HG03280 (cell line): ENCODE measurements around the gene RPS6KL1.
"Not testable (repeated sequence)": the region's sequence is repeated elsewhere in the genome, so short reads cannot be mapped to it uniquely, and the experiment has no call there.

Experiments used
- ATAC-seq: cut with Tn5 transposase; IDR thresholded peaks from one replicate; pipeline ENCODE4 v1.9.1; 2021; ENCODE audit warnings: mild to moderate bottlenecking, moderate library complexity; ENCODE audit not compliant: unreplicated experiment

The RPS6KL1 gene

DNA sequence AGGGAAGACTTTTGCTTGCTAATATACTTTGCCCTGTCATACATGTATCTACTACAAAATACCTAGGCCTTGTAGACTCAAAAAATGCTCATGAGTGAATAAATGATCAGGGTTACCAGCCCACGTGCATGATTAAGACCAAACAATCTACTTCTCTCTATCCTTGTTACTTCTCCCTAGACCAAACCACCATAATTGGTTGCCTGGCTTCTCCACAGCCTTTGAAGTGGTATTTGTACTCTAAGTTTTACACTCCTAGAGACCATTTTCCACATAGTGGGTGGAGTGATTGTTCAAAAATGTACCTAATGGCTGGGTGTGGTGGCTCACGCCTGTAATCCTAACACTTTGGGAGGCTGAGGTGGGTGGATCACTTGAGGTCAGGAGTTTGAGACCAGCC is 14.1 kb upstream of the RPS6KL1 start:
- ATAC-seq = no peak

DNA sequence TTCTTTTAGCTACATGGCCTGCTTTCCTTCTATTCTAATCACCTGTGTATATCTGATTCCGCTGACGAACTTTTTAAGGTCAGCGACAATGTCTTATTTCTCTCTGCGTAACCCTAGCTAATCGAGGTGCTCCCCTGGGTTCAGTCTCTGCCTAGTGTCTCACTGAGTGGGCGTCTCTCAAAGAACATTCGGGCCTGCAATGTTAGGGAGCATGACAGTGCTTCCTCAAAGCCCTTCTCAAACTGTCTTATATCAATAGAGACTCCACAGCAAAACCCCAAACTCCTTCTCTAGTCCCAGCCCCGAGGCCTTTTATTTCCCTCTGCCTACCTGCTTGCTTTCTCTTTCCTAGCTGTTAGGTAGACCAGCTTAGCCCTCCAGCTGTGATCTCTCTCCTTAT is 13.7 kb upstream of the RPS6KL1 start:
- ATAC-seq = no peak

DNA sequence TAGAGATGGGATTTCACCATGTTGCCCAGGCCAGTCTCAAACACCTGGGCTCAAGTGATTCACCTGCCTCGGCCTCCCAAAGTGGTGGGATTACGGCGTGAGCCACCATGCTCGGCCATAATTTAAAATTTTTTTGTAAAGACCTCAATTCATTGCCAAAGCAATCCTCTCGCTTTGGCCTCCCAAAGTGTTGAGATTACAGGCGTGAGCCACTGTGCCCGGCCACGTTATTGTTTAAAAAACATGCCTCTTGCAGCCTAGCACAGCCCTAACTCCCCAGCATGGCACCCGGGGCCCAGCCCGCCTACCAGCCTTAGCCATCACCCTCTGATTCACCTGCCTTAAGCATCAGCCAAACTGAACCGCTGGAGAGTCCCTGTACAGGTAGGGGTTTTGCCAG is 13.1 kb upstream of the RPS6KL1 start:
- no peak for ATAC-seq

DNA sequence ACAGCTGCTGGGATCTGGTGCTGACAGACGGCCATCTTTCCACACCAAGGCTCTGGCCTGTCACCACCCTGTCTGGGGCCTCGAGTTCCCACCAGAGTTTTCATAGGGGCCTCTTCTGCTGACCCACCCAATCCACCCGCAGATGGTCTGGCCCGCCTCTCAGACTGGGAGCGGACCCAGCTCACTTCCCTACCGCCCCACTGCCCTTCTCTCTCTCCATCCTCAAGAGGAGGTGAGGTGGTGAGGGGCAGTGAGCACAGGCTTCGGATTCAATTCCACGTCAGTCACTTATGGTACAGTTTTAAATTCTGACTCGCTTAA is 12.3 kb upstream of the RPS6KL1 start:
- ATAC-seq = no peak

DNA sequence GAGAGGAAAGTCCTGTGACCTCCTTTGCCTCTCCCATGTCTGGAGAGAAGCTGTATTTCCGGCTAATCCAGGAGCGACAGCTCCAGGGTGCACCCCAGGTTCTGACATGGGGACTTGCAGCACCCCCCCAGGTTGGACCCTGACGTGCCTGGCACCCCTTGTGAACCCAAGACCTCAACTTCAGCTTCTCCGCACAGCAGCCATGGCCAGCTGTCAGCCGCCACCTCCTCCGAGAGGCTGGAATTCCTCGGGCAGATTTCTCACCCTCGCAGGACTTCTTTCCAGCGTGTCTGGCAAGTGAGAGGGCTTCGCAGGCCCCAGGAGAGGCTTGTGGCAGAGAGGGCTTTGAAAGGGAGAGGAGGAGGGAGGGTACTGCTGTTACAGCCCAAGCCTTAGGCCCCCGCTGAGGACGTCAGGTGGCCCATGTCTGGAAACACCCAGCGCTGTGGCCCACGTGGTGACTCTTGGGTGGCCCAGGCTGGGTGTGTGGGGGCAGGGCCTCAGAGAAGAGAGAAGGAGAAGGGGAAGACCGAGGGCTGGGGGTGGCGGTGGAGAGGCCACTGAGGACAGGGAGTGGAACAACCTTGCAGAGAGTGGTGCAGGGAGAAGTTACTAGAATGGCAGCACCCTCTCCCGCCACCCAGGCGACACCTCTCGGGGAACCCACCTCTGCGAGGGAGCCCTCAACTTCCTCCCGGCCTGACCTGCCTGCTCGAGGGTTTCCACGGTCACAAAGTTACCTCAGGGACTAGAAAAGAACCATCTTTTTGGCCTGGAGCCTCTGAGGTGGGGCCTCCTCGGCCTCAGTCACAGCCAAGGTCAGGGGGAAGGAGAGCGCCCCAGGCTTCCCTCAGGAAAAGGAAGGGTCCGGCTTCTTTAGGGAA is 11.7 kb upstream of the RPS6KL1 start:
- ATAC-seq = no peak

DNA sequence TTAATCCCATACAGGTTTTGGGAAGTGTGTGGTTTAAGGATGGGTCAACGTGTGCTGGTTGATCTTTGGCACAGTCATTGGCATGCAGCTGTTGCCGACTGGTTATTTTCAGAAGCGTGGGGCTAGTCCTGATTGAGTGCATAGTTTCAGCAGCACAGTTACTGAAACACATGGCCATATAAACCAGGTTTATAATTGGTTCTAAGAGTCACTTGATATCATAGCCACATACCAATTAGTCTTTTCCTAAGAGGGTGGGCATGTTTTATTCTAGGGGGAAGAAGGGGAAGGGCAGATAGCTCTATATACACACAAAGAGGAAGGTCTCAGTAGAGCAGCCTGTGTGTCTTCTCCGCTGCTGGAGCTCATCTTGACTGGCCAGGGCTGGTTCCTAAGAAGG is 11.0 kb upstream of the RPS6KL1 start:
- ATAC-seq = no peak

DNA sequence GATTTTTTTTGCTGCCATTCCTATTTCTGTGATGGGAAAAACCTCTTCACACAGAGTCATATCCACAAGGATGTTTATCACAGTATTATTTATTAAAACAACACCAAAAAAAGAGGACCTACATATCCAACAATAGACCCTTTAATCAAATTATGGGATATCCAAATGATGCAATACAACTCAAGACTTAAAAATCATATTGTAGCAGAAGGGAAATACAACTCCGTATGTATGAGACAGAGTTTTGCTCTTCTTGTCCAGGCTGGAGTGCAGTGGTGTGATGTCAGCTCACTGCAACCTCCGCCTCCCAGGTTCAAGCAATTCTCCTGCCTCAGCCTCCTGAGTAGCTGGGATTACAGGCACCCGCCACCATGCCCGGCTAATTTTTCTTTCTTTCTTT is 9.9 kb upstream of the RPS6KL1 start:
- ATAC-seq = not testable (repeated sequence)

DNA sequence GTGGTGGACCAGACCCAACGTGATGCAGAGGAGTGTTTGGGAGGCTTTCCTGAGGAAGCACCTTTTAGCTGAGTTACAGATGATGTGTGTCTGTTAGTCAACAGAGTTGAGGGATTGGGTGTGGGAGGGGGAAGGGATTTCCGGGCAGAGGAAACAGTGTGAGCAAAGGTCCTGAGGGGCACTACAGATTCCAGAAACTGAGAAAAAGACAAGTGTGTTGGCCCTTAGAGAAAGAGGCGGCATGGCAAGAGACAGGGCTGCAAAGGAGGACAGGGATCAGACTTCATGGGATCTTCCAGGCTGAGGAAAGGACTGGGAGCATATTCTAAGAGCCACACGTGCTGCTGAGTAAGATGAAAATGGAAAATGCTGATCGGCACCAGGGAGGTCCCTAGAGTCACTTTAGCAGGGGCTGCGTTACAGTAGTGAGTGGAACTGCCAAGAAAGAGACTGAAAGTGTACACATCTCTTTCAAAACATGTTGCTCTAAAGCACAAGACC is 9.4 kb upstream of the RPS6KL1 start:
- ATAC-seq = no peak

DNA sequence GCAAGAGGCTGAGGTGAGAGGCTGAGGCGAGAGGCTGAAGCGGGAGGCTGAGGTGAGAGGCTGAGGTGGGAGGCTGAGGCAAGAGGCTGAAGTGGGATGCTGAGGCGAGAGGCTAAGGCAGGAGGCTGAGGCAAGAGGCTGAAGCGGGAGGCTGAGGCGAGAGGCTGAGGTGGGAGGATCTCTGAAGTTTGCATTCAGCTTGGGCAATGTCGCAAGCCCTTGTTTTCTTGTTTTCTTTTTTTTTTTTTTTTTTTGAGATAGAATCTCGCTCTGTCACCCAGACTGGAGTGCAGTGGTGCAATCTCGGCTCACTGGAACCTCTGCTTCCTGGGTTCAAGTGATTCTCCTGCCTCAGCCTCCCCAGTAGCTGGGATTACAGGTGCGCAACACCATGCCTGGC is 8.7 kb upstream of the RPS6KL1 start:
- ATAC-seq = not testable (repeated sequence)

DNA sequence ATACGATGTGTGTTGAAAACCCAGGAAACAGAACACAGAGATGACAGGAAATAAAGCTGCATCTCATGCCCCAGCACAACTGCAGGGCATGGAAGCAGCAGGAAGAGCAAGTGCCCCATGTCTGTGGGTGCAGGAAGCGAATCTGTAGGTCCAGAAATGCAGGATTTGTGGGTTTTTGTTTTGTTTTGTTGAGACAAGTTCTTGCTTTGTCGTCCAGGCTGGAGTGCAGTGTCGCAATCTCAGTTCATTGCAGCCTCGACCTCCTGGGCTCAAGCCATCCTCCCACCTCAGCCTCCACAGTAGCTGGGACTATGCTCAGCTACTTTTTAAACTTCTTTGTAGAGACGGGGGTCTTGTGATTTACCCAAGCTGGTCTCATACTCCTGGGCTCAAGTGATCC is 6.2 kb upstream of the RPS6KL1 start:
- no peak for ATAC-seq

DNA sequence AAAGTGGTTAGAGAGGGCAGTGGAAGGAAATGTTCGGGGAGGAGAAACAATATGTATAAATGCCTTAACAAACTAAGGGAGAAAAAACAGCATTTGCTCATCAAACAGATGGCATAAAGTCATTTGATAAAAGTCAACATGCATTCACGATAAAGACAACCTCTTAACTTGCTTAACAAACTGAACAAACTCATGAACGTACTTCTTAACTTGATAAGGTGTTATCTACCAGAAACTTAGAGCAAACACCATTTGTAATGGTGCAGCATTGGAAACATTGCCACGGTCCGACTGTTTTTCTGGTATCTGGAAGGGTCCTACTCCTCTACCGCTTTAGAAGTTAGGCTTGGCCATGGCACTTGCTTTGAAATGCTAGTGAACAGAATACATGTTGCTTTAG is 4.2 kb upstream of the RPS6KL1 start:
- ATAC-seq = no peak

DNA sequence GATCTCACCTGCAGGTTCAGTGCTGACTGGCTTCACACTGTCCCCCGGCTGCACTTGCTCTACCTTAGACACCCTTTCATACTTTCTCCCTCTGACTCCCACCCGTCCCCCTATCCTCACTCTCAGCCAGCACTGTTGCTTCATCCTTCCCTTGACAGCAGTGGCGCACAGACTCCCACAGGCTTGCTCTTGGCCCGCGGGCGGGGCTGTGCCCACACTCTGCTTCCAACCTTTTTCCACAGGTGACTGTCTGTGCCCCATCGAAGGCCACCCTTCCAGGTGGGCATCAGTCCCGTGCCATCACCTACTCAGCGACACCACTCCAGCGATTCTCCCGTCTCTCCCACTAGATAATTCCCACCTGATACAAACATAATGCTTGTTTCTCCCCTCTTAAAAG is 1.0 kb upstream of the RPS6KL1 start:
- ATAC-seq = no peak

DNA sequence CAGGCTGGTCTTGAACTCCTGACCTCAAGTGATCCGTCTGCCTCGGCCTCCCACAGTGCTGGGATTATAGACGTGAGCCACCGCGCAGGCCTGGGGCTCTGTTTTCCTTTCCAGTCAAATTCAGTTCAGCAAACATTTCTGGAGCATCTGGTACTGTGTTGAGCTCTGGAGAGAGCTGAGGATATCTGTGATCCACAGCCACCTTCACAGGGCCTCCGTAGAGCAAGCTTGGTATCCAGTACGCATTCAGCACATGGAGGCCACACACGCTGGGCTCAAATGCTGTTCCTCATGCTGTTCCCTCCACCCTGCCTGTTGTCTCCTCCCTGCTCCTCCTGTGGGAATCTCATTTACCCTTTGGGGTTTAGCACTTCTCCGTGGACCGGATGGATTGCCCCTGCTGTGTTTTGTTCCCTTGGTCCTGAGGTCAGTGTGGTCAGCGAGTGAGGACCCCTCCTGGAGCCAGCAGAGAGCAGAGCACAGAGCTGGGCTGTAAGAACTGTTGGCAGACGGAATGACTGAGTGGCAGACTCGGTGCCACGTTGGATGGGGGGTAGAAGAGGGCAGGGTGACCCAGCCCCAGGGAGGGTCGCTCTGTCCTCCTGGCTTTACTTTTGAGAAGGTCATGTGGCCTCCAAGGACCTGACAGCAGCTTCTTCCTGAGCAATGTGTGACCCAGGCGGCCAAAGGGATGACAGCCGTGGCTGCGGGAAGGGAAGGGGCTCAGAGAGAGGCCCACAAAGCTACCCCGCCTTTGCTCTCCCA is 891 bp downstream of the RPS6KL1 start:
- ATAC-seq = no peak

DNA sequence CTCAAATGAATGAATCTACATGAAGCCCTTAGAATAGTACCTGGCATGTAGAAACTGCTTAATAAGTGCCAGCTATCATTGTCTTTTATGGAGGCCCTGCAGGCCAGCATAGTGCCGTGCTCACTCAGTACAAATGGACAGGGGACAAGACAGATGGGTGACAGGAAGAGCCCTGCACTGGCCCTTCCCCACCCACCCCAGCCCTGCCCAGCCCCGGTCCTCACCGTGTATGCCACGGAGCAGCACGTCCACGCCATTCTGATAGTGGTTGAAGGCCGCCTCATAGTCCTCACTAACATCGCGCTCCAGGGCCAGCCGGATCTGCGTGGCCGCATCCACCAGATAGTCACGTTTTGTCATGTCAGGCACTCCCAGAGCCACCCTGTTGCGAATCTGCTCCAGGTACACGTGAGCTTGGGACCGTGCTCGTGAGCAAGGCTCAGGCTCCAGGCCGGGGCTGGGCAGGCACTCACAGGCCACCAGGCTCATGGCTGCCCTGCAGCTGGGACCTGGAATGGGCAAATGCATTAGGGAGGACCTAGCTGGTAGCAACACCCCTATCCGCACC is 1.9 kb downstream of the RPS6KL1 start:
- ATAC-seq = no peak

DNA sequence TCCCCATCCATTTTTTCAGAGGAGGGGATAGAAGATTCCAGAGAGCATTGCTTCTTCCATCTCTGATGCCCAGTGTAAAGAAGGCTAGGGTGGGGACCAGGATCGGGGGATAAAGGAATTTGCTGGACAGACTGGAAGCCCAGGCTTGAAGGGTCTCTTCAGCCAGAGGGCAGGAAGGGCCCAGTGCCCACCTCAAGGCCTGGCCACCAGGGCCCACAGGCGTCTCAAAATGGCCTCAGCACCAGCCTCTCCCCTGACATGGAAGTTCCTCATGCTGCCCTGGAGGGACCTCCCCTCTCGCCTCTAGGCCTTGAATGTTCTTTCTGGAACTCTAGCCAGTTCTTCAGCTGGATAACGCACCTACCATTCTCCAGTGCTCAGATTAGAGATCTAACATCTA is 2.8 kb downstream of the RPS6KL1 start:
- ATAC-seq = no peak

DNA sequence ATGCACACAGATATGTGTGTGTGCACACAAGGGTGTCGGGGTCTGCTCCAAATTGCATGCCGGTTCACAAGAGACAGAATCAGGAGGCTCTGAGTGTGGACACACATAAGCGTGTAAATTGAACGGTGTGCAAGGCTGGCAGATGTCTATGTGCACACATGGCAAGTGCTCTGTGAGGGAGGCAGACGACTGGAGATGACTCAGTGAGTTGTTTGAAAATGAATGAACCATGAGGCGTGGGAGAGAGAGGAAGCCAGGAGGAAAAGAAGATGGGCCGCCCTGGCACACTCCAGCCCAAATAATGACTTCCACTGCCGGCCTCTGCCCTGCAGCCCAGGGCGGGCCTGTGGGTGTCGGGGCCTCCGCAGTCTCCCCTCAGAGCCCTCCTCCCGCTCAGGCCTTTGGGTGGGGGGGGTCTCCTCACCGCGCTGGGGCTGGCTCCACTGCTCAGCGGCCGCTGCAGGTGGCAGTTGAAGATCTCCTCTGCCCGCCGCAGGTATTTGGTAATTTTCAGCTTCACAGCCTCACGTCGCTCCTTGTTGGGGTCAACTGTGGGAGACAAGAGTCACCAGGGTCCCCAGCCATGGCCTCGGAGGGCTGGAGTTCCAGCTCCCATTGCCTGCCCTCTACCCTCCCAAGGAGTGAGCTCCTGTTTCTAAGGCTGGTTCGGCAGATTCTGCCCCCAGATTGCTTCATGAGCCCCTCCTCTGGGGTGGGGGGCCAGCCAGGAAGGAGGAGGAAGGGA is 3.5 kb downstream of the RPS6KL1 start:
- ATAC-seq = no peak

DNA sequence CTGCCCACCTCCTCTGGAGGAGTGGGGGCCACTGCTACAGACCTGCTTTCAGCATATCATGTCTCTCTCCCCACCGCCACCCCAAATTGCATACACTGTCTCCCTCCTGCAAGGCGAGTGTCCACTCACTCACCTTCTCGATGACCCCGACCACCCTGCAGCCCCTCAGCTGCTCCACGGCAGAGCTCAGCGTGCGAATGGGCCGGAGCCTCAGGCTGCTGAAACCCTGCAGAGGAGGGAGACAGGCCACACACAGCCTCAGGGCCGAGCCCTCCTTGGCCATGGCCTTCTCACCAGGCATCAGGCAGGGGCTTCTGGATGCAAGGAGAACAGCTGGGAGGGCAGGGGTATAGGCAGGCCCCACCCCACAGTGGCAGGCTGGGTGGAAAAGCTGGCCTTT is 4.7 kb downstream of the RPS6KL1 start:
- ATAC-seq = no peak

DNA sequence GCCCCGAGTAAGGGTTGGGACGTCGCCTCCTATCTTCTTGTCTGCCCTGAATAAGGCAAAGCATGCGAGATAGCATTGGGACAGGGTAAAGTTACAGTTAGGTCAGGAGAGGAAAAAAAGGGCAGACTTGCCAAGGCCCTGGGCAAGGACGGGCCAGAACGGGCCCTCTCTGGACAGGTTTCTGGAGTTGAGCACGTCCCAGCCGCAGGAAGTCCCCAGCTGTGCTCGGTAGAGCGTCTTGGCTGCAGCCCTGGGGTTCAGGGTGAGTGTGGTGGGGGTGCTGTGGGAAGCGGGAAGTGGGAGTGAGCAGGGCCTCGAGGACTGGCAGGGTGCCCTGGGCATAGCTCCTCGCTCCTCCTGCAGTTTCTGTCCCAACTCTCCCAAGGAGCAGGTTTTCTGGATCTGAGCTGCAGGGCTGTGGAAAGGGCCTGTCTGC is 5.4 kb downstream of the RPS6KL1 start:
- ATAC-seq = no peak

DNA sequence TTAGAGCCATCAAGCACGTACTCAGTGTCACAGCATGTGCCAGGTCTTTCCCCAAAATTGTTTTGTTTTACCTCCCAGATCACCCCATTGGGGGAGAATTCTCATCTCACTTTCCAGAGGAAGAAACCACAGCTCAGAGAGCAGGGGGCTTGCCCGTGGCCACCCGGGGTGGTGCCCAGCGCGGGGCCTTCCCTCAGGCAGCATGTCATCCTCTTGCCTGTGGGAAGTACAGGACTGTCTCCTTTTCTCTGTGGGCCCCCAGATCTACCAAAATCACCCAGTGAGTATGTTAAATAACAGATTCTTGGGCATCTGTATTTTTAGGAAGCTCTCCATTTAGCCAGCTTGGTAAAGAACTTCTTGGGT is 5.9 kb downstream of the RPS6KL1 start:
- ATAC-seq = no peak

DNA sequence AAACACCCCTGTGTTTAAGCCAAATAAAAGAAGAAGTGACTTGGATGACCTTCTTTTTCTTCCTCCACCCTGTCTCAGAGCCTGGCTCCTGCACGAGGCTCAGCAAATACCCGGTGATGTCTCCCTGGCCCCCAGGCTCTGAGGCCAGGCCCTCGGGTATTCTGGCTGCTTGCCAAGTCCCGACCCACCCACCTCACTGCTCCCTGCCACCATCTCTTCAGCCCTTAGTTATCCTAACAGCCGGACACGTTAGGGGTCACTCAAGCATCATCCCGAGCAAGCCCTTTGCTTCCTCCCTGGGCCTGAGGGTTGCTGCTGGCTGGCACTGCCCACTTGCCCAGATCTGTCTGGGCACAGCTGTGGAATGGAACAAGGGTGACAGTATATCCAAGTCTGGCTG is 7.2 kb downstream of the RPS6KL1 start:
- ATAC-seq = no peak

DNA sequence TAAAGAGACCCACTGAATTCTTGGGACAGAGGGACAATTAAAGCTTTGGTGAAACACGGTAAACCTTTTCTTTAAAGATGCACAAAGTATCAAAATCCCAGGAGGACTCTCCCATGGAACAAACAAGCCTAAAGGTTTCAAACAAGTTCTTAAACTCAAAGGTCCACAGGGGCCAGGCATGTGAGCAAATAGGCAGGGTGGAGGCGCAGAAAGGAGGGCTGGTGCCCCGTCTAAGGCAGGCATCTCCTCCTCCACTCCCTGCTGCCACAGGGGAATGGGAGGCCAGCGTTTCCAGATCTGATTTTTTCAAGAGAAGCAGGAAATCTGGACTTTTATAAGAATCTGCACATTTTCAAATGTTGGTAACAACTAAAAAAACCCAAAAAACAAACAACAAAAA is 7.6 kb downstream of the RPS6KL1 start:
- ATAC-seq = no peak
